CD4-positive, alpha-beta T cell (primary cell): ENCODE results near the gene RETREG1. TPM values are rescaled to one million over a fixed set of nuclear protein-coding genes. Genes with fewer than 3 reads are reported as not detected.
A peak's percentile ranks its signal among the peaks of the same experiment; 100 is the strongest.

Source experiments
- ATAC-seq: fragments of 200-7000 bp; cut with Tn5 transposase; one replicate; pipeline ENCODE4 v1.10.0; 2022; ENCODE audit warnings: mild to moderate bottlenecking; ENCODE audit not compliant: poor library complexity
- CTCF ChIA-PET: fragments of 350-600 bp; sonication (Branson Sonifier 250); formaldehyde crosslinking; loops from one replicate; lab custom pipeline; 2021; ENCODE audit warnings: antibody characterized with exemption, inconsistent platforms; lab: Charles Lee
- POLR2A ChIA-PET: fragments of 350-600 bp; sonication (Branson Sonifier 250); formaldehyde crosslinking; loops from one replicate; lab custom pipeline; 2021; ENCODE audit warnings: antibody characterized with exemption, inconsistent platforms; lab: Charles Lee
- DNase-seq, 14 experiments: peaks; one replicate each; pipeline ENCODE4 v3.0.0-alpha.2; 2013 to 2020; ENCODE audit warnings: mixed read lengths in 2 of 14
- H3K27ac ChIP-seq, 2 donors: one replicate each; pipeline versions ENCODE4 v1.5.1 to v1.7.0; 2013; ENCODE audit warnings: low read length in 2 of 2, low read depth in 1 of 2, mild to moderate bottlenecking in 1 of 2
- H3K27me3 ChIP-seq, 2 experiments: 1 replicate in 1 of 2; 2 replicates in 1 of 2; pipeline versions ENCODE4 v1.6.1 to v1.7.0; 2013; ENCODE audit warnings: low read length in 2 of 2, control low read depth in 1 of 2, mild to moderate bottlenecking in 1 of 2, moderate library complexity in 1 of 2; ENCODE audit not compliant: insufficient read depth in 2 of 2, control insufficient read depth in 1 of 2
- H3K36me3 ChIP-seq: one replicate; pipeline ENCODE4 v1.6.1; 2013; ENCODE audit warnings: low read length, control low read depth; ENCODE audit not compliant: insufficient read depth
- H3K4me1 ChIP-seq: one replicate; pipeline ENCODE4 v1.6.1; 2013; ENCODE audit warnings: low read length, control low read depth; ENCODE audit not compliant: insufficient read depth
- H3K4me3 ChIP-seq: one replicate; pipeline ENCODE4 v1.5.1; 2013; ENCODE audit warnings: mild to moderate bottlenecking, low read length, moderate library complexity
- H3K9me3 ChIP-seq, 2 experiments: 1 replicate in 1 of 2; 2 replicates in 1 of 2; pipeline versions ENCODE4 v1.6.1 to v1.7.0; 2013; ENCODE audit warnings: low read length in 2 of 2, mild to moderate bottlenecking in 2 of 2, control low read depth in 1 of 2, moderate library complexity in 1 of 2; ENCODE audit not compliant: control insufficient read depth in 1 of 2, insufficient read depth in 1 of 2
- H3K27ac Mint-ChIP-seq: one replicate; pipeline ENCODE4 v1.8.0; 2020; ENCODE audit warnings: mixed read lengths
- H3K27me3 Mint-ChIP-seq: one replicate; pipeline ENCODE4 v1.8.0; 2021; ENCODE audit warnings: mixed read lengths
- H3K36me3 Mint-ChIP-seq: one replicate; pipeline ENCODE4 v1.8.0; 2021; ENCODE audit warnings: low read depth, mixed read lengths
- H3K4me1 Mint-ChIP-seq: one replicate; pipeline ENCODE4 v1.8.0; 2021; ENCODE audit warnings: low read depth, mixed read lengths
- H3K4me3 Mint-ChIP-seq: one replicate; pipeline ENCODE4 v1.8.0; 2020; ENCODE audit warnings: mild to moderate bottlenecking, mixed read lengths
- H3K9me3 Mint-ChIP-seq: one replicate; pipeline ENCODE4 v1.8.0; 2020; ENCODE audit warnings: mixed read lengths
- CTCF ChIP-seq: fragments of 200-600 bp; IDR thresholded peaks from one replicate; pipeline ENCODE4 v1.8.0; 2022; ENCODE audit warnings: antibody characterized with exemption, mild to moderate bottlenecking
- intact Hi-C, 2 experiments: fragments of 100-400 bp; cut with DNase I in 1 of 2; cut with micrococcal nuclease in 1 of 2; formaldehyde crosslinking; loops; one replicate each; pipeline versions ENCODE4 v1.15.1 to v1.9.0; 2023 to 2025; cut with DNase I, micrococcal nuclease
- total RNA-seq, 174 experiments: library from RNA in 2 of 174; stranded (reverse) in 2 of 174; gene quantifications; one replicate each; pipeline ENCODE4 v1.2.3 and lab custom pipeline; 2021 to 2026

The RETREG1 gene
- total RNA-seq, 2 experiments from 2014 or later = 68.9 to 69.7 TPM

GRCh38 chr5:16628376-16628775 is 11.6 kb upstream of the RETREG1 start:
- H3K27ac ChIP-seq = no peak overlapping the region
- H3K36me3 Mint-ChIP-seq = peaks cover 7% of the 10 kb centered on the region
- intact Hi-C loops = no loop called here
- H3K27ac Mint-ChIP-seq = peak overlapping the region; percentile 93
- no peaks in the 10 kb centered on the region for H3K36me3 ChIP-seq
- H3K9me3 Mint-ChIP-seq = no peaks in the 10 kb centered on the region
- H3K4me1 Mint-ChIP-seq = peaks cover 43% of the 10 kb centered on the region
- H3K4me1 ChIP-seq = peaks cover 50% of the 10 kb centered on the region
- H3K27me3 Mint-ChIP-seq = no peaks in the 10 kb centered on the region
- no peaks in the 10 kb centered on the region for H3K9me3 ChIP-seq
- no peak for DNase-seq
- no peaks in the 10 kb centered on the region for H3K27me3 ChIP-seq
- no peak for TF ChIP-seq CTCF
- H3K4me3 ChIP-seq = no peak overlapping the region
- H3K4me3 Mint-ChIP-seq = no peak overlapping the region
- POLR2A ChIA-PET = interaction anchor here (1.1 to 7.3 kb wide), 5 partner anchors 11 to 45 kb away, joined by 3 to 206 read pairs (median 8); partner anchors contain the start of gene RETREG1
- CTCF ChIA-PET = interaction anchor here (3.7 kb wide), 1 partner anchor 12 kb away, joined by 21 read pairs; the partner anchor contains the start of gene RETREG1
- ATAC-seq = no peak

GRCh38 chr5:16626696-16627264 is 10.0 kb upstream of the RETREG1 start:
- no peaks in the 10 kb centered on the region for H3K9me3 Mint-ChIP-seq
- peak overlapping the region; percentile 16 for H3K4me3 Mint-ChIP-seq
- H3K27ac Mint-ChIP-seq = peak overlapping the region; percentile 93
- ChIA-PET CTCF (interaction anchor here (0.5 to 3.7 kb wide), 3 partner anchors 10 to 47 kb away, joined by 3 to 21 read pairs (median 4); partner anchors contain the start of gene RETREG1), POLR2A (interaction anchor here (0.9 to 7.3 kb wide), 6 partner anchors 10 to 109 kb away, joined by 3 to 206 read pairs (median 4); partner anchors contain the start of gene RETREG1)
- intact Hi-C loops = loop anchor here in 1 of 2 experiments (1.0 kb wide), 1 partner anchor 9 kb away; no protein-coding TSS in a partner anchor
- H3K36me3 Mint-ChIP-seq = peaks cover 7% of the 10 kb centered on the region
- H3K4me3 ChIP-seq = no peak overlapping the region
- TF ChIP-seq CTCF = no peak
- no peak overlapping the region for H3K27ac ChIP-seq
- no peaks in the 10 kb centered on the region for H3K9me3 ChIP-seq
- peaks cover 43% of the 10 kb centered on the region for H3K4me1 Mint-ChIP-seq
- H3K4me1 ChIP-seq = peaks cover 50% of the 10 kb centered on the region
- DNase-seq = peak in 4 of 14 experiments; percentile 32 to 60 (median 52)
- no peaks in the 10 kb centered on the region for H3K27me3 ChIP-seq
- ATAC-seq = peak; percentile 46
- no peaks in the 10 kb centered on the region for H3K27me3 Mint-ChIP-seq
- no peaks in the 10 kb centered on the region for H3K36me3 ChIP-seq

- H3K9me3 Mint-ChIP-seq = no peaks in the 10 kb centered on the region
- no peak overlapping the region for H3K4me3 ChIP-seq
- POLR2A ChIA-PET = interaction anchor here (7.3 kb wide), 1 partner anchor 8 kb away, joined by 206 read pairs; the partner anchor contains the start of gene RETREG1
- CTCF ChIA-PET = no interaction called here
- no peak for TF ChIP-seq CTCF
- DNase-seq (peak in 2 of 14 experiments; percentile 39 to 42), ATAC-seq (no peak)
- peaks cover 44% of the 10 kb centered on the region for H3K4me1 ChIP-seq
- H3K27me3 Mint-ChIP-seq = no peaks in the 10 kb centered on the region
- H3K27ac ChIP-seq = no peak overlapping the region
- H3K36me3 ChIP-seq = no peaks in the 10 kb centered on the region
- intact Hi-C loops = no loop called here
- peak overlapping the region; percentile 93 for H3K27ac Mint-ChIP-seq
- peaks cover 7% of the 10 kb centered on the region for H3K36me3 Mint-ChIP-seq
- no peaks in the 10 kb centered on the region for H3K27me3 ChIP-seq
- H3K4me3 Mint-ChIP-seq = no peak overlapping the region
- H3K9me3 ChIP-seq = no peaks in the 10 kb centered on the region
- H3K4me1 Mint-ChIP-seq = peaks cover 42% of the 10 kb centered on the region
Observed at GRCh38 chr5:16625096-16625495, 8.3 kb upstream of the RETREG1 start.
